ENCODE data around the gene POU5F1. TPM values are rescaled to one million over a fixed set of nuclear protein-coding genes. Genes with fewer than 3 reads are reported as not detected.
"Not testable (repeated sequence)": the region's sequence is repeated elsewhere in the genome, so short reads cannot be mapped to it uniquely, and the experiment has no call there.

POU5F1 gene
- not detected in 2 replicates for total RNA-seq
- long read RNA-seq = 0 reads

DNA sequence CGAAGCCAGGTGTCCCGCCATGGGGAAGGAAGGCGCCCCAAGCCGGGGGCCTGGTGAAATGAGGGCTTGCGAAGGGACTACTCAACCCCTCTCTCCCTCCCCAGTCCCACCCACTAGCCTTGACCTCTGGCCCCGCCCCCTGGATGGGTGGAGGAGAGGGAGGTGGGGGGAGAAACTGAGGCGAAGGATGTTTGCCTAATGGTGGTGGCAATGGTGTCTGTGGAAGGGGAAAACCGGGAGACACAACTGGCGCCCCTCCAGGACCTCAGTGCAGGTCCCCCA is at the start of gene POU5F1:
TSS of gene POU5F1 (minus strand) at position 83 of the 282 bp plus-strand sequence. CDS start at position 21, 62 bp downstream.
- no peak within 1 kb of the TSS for H3K4me3 Mint-ChIP-seq
- no peak for DNase-seq (ENCODE audit: low read depth, low spot score)
- H3K27ac Mint-ChIP-seq (ENCODE audit: unreplicated experiment) = peak within 1 kb of the TSS; percentile 83
- peaks cover 4% of the 10 kb centered on the region for H3K27me3 Mint-ChIP-seq (ENCODE audit: low read depth)
- H3K9me3 Mint-ChIP-seq = no peaks in the 10 kb centered on the region
- TF ChIP-seq, protein P1, sequence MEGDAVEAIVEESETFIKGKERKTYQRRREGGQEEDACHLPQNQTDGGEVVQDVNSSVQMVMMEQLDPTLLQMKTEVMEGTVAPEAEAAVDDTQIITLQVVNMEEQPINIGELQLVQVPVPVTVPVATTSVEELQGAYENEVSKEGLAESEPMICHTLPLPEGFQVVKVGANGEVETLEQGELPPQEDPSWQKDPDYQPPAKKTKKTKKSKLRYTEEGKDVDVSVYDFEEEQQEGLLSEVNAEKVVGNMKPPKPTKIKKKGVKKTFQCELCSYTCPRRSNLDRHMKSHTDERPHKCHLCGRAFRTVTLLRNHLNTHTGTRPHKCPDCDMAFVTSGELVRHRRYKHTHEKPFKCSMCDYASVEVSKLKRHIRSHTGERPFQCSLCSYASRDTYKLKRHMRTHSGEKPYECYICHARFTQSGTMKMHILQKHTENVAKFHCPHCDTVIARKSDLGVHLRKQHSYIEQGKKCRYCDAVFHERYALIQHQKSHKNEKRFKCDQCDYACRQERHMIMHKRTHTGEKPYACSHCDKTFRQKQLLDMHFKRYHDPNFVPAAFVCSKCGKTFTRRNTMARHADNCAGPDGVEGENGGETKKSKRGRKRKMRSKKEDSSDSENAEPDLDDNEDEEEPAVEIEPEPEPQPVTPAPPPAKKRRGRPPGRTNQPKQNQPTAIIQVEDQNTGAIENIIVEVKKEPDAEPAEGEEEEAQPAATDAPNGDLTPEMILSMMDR (conservative IDR thresholded peaks at IDR 0.05) = no peak
- H3K4me1 Mint-ChIP-seq = peaks cover 22% of the 10 kb centered on the region
- no peaks in the 10 kb centered on the region for H3K36me3 Mint-ChIP-seq (ENCODE audit: low read depth)

DNA sequence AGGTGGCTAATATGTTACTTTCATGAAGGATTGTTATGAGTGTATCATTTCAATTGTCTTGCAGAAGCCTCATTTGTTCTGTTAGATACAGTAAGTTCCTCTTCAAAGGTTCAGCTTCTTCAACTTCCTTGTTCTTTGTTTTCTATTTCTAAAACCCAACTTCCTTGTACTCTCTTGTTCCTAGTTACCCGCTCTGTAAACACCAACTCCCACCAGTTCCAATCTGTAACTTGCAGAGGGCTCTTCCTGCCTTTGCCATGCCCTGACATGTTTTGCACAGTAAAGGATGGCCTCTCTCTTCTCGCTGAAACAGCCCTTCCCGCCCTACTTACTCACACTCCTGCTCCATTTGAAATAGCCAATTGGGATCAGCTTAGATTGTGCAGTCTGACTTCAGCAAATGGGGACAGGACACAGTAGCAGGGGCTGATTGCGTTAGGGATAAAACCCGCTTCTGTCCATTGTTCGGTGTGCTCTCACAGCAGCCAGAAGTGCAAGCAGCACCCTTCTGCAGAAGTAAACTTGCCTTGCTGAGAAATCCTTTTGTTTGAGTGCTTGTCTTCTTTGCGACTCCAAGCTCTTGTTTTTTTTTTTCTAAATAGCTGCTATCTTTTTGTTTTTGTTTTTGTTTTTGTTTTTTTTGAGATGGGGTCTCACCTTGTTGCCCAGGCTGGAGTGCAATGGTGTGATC is 45.9 kb upstream of the POU5F1 start:
- H3K4me3 Mint-ChIP-seq = no peak overlapping the region
- H3K36me3 Mint-ChIP-seq (ENCODE audit: low read depth) = peaks cover 5% of the 10 kb centered on the region
- TF ChIP-seq, protein P1 (conservative IDR thresholded peaks at IDR 0.05) = no peak
- peaks cover 8% of the 10 kb centered on the region for H3K9me3 Mint-ChIP-seq
- peaks cover 17% of the 10 kb centered on the region for H3K4me1 Mint-ChIP-seq
- no peak for DNase-seq (ENCODE audit: low read depth, low spot score)
- H3K27ac Mint-ChIP-seq (ENCODE audit: unreplicated experiment) = no peak overlapping the region
- peaks cover 6% of the 10 kb centered on the region for H3K27me3 Mint-ChIP-seq (ENCODE audit: low read depth)

DNA sequence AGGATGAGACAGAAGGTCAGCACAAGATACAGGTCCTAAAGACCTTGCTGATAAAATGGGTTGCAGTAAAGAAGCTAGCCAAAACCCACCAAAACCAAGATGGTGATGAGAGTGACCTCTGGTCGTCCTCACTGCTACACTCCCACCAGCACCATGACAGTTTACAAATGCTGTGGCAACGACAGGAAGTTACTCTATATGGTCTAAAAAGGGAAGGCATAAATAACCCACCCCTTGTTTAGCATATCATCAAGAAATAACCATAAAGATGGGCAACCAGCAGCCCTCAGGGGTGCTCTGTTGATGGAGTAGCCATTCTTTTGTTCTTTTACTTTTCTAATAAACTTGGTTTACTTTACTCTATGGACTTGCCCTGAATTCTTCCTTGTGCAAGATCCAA is 44.7 kb upstream of the POU5F1 start:
- not testable (repeated sequence) for H3K4me3 Mint-ChIP-seq; H3K9me3 Mint-ChIP-seq; H3K27me3 Mint-ChIP-seq (ENCODE audit: low read depth); DNase-seq (ENCODE audit: low read depth, low spot score); H3K36me3 Mint-ChIP-seq (ENCODE audit: low read depth)
- Mint-ChIP-seq H3K27ac (ENCODE audit: unreplicated experiment) (peak overlapping the region; percentile 71), H3K4me1 (peaks cover 17% of the 10 kb centered on the region)

DNA sequence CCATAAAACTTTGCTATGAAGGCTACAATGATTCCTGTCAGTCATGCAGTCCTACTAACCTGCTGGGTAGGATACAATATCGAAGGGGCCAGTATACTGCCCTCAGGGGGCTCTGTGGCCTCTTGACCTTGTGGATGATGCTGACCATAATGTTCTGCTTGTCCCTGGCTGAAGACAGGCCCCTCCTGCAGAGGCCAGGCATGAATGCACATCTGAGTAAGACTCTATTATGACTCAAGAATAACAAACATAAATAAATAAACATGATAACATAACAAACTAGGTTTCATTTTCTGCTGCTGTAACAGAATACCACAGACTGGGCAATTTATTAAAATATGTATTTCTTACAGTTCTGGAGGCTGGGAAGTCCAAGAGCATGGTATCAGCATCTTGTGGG is 44.0 kb upstream of the POU5F1 start:
- TF ChIP-seq, protein P1 (conservative IDR thresholded peaks at IDR 0.05) = no peak
- DNase-seq (ENCODE audit: low read depth, low spot score) = no peak
- no peak overlapping the region for H3K27ac Mint-ChIP-seq (ENCODE audit: unreplicated experiment)
- peaks cover 6% of the 10 kb centered on the region for H3K27me3 Mint-ChIP-seq (ENCODE audit: low read depth)
- peaks cover 20% of the 10 kb centered on the region for H3K4me1 Mint-ChIP-seq
- no peak overlapping the region for H3K4me3 Mint-ChIP-seq
- peaks cover 8% of the 10 kb centered on the region for H3K9me3 Mint-ChIP-seq
- peaks cover 5% of the 10 kb centered on the region for H3K36me3 Mint-ChIP-seq (ENCODE audit: low read depth)

DNA sequence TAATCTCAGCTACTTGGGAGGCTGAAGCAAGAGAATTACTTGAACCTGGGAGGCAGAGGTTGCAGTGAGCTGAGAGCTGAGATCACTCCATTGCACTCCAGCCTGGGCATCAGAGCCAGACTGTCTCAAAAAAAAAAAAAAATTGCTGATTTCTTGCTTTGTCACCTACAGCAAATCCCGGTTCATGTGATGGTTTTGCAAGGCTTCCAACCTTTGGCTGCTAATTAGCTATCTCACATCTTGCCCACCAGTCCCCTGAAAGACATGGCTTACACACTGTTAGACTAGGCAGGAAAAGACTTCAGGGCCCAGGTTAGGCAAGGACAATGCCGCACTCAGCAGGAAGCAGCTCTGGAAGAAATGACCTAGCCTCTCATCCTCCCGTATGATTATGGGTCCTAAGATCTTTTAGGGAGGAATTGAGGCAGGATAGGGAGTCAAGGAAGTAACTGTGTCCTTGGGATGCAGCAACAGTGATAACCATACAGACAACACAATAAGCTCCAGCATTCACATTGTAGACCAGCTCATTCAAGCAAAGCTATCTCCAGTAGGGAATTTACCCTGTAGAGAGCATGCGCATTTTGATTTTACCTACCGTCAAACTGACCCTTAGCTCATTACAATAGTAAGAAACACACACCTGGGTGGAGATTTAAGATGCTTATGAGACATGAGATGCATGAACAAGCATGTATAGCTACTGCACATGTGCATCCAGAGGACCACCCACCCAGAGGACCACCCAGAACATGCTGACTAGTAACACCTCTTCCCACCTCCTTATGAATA is 40.5 kb upstream of the POU5F1 start:
- no peak overlapping the region for H3K27ac Mint-ChIP-seq (ENCODE audit: unreplicated experiment)
- TF ChIP-seq, protein P1 (conservative IDR thresholded peaks at IDR 0.05) = no peak
- H3K4me1 Mint-ChIP-seq = peaks cover 32% of the 10 kb centered on the region
- no peaks in the 10 kb centered on the region for H3K27me3 Mint-ChIP-seq (ENCODE audit: low read depth)
- H3K9me3 Mint-ChIP-seq = peaks cover 3% of the 10 kb centered on the region
- no peak overlapping the region for H3K4me3 Mint-ChIP-seq
- H3K36me3 Mint-ChIP-seq (ENCODE audit: low read depth) = no peaks in the 10 kb centered on the region
- no peak for DNase-seq (ENCODE audit: low read depth, low spot score)

DNA sequence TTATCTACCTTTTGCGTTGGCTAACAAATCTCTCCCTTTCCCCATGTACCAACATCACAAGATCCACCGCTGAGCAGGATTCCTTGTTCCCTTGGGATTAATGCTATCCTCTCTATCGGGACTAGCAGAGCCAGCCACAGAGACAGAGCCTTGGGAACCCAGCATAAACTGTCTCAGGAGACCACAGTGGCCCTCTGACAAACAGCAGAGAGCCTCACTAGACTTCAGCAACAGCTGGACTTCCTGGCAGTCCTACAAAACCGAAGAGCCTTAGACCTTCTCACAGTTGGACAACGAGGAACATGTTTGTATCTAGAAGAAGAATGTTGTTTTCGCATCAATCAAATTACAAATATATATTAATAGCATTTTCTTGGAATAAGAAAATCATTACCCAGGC is 39.6 kb upstream of the POU5F1 start:
- H3K9me3 Mint-ChIP-seq = peaks cover 3% of the 10 kb centered on the region
- H3K4me3 Mint-ChIP-seq = no peak overlapping the region
- TF ChIP-seq, protein P1 (conservative IDR thresholded peaks at IDR 0.05) = no peak
- no peak overlapping the region for H3K27ac Mint-ChIP-seq (ENCODE audit: unreplicated experiment)
- H3K27me3 Mint-ChIP-seq (ENCODE audit: low read depth) = no peaks in the 10 kb centered on the region
- no peaks in the 10 kb centered on the region for H3K36me3 Mint-ChIP-seq (ENCODE audit: low read depth)
- H3K4me1 Mint-ChIP-seq = peaks cover 35% of the 10 kb centered on the region
- no peak for DNase-seq (ENCODE audit: low read depth, low spot score)

Measured in neural crest cell (in vitro differentiated cells).